CD4-positive, alpha-beta T cell treated with Interleukin-15 for 1 hour (primary cell): ENCODE data around the gene OPN1MW3.
"Not testable (repeated sequence)": the region's sequence is repeated elsewhere in the genome, so short reads cannot be mapped to it uniquely, and the experiment has no call there.

ENCODE experiments used
- DNase-seq: peaks from one replicate; pipeline ENCODE4 v3.0.0-alpha.2; 2020

Gene OPN1MW3

GRCh38 chrX:154298312-154298711 lies 40.9 kb downstream of the OPN1MW3 start:
- DNase-seq, result peak; percentile 41

DNA sequence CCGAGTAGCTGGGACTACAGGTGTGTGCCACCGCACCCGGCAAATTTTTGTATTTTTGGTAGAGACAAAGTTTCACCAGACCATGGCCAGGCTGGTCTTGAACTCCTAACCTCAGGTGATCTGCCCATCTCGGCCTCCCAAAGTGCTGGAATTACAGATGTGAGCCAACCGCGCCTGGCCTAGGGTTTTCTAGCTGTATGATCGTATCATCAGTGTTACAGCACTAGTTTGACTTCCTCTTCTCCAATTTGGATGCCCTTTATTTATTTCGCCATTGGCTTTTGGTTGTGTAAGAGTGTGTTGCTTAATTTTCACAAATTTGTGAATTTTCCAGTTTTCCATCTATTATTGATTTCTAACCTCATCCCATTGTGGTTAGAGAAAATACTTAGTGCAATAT lies 43.4 kb downstream of the OPN1MW3 start:
- DNase-seq, result peak; percentile 43

- not testable (repeated sequence) for DNase-seq
Measured at GRCh38 chrX:154302998-154303397, 45.6 kb downstream of the OPN1MW3 start.

DNA sequence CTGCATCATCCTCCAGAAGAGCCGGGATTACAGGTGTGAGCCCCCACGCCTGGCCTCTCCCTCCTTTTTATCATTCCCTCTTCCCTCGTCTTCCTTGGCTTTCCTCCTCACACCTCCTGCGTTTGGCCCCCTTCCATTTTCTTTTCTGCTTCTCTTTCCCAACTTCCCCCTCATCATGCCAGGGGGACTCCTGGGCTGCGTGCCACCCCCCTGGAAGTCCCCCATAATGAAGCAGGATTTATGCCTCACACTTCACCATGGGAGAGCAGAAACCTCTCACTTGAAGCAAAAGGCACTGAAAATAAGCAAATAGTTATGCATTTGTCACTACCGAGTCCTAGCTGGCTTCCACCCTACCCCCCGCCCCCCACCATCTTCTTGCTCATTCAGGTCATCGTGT lies 46.1 kb downstream of the OPN1MW3 start:
- DNase-seq, result no peak

DNA sequence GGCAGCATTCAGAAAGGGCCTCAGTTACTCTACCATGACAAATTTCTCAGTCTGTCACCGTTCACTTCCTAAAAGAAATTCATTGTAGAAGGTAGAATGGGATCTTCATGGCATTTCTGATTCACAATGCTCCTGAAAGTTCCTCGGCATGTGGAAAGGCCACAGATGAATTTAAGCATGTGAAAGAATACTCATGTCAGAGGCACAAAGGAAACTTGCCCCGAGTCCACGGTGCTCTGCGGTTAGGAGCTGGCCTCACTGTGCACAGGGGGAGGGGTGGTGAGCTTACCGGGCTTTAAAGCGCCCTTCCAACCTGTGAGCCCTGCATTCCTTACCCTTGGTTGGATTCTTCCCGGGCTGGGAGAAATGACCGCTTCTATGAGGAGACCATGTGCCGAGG lies 47.5 kb downstream of the OPN1MW3 start:
- no peak for DNase-seq

DNA sequence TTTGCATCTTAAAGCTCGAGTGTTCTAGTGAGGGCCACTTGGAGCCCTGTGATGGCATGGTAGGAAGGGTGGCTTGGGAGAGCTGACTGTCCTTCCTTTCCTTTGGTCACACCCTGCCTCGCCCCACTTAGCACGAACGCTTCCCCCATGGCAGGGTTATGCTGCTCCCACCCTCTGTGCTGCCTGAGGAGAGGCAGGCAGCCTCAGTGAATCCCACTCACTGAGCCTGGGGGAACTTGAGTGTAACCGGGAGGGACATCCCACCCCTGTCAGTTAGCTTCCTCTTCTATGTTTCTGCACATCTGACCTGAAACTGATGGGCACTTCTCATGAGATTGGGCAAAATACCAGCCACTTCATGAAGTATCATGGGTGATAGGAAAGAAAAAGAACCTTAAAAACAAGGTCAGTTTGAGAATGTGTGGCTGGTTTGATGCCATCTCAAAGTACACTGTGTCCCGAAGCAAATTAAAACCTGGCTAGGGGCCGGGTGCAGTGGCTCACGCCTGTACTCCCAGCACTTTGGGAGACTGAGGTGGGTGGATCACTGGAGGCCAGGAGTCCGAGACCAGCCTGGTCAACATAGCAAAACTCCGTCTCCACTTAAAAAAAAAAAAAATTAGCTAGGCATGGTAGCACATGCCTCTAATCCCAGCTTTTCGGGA lies 48.3 kb downstream of the OPN1MW3 start:
- DNase-seq, result no peak

- DNase-seq, result no peak
Measured at GRCh38 chrX:154307202-154307601, 49.8 kb downstream of the OPN1MW3 start.

- DNase-seq, result peak; percentile 78
Measured at GRCh38 chrX:154308108-154308946, 50.9 kb downstream of the OPN1MW3 start.

DNA sequence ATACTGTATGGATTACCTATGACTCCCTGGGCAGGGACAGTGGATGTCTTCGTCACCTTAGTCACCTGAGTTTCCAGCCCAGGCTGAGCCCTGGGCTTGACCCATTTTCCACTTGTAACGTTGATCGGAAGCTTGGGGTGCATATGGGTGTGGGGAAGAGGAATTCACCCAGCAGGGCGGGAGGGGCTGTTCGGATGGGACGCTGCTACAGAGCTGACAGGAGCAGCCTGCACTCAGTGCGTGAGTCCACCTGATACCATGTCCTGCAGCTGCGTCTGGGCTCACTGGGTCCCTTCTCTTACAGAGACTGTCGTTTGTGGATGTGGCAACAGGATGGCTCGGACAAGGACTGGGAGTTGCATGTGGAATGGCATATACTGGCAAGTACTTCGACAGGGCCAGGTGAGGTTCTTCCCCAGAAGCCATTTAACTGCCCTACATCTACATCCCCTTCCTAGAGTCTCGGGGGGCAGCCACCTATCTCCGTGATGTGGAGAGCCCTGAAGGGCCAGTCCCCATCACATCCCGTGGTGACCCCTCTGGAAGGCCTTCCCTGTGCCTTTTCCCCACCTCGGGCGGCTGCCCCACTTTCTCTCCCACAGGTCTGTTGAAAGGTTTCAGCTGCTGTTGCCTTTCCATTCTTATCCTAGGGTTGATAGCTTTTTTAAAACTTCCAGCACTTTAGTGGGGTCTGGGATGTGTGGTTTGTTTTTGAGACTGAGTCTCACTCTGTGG lies 51.8 kb downstream of the OPN1MW3 start:
- DNase-seq, result no peak

GRCh38 chrX:154310616-154311536 lies 53.5 kb downstream of the OPN1MW3 start:
- DNase-seq, result no peak

DNA sequence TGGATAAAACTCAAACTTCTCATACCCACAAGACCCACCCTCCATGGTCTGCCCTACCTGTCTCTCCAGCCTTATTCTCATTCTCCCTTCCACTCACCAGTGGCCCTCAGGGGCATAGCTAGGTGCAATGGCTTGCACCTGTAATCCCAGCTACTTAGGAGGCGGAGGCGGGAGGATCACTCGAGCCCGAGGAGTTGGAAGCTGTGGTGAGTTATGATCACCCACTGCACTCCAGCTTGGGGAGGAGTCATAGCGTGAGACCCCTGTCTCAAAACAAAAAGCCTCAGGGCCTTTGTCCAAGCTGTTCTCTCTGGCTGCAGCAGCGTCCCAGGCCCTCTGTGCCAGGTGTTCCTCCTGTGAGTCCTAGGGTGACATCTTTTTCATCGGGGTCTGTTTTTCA lies 54.7 kb downstream of the OPN1MW3 start:
- no peak for DNase-seq

GRCh38 chrX:154313147-154313546 lies 55.8 kb downstream of the OPN1MW3 start:
- no peak for DNase-seq

GRCh38 chrX:154315416-154315815 lies 58.0 kb downstream of the OPN1MW3 start:
- DNase-seq, result no peak

DNA sequence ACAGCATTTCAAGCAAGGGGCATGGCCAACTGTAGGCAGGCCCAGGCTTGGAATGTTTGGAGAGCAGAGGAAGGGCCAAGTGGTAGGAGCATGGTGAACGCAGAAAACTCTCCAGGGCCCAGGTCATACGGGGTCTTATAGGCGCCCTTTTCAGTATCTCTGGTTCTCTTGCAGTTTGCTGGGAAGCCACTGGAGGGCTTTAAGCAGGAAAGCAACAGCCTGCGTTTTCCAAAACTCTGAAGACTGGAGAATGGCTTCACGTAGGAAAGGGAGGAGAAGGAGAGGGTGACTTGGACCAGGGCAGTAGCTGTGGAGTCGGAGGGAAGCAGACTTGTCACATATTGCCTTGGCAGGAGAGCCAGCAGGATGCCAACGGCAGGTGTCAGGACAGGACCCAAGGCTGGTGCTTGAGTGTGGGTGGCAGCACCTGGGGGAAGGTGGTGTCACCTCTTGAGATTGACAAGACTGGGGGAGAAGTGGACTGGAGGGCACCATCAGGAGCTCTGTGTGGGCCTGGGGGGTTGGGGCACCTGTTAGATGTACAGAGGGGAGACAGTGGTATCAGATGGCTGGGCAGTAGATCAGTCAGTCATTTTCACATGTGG lies 60.1 kb downstream of the OPN1MW3 start:
- DNase-seq, result no peak

DNA sequence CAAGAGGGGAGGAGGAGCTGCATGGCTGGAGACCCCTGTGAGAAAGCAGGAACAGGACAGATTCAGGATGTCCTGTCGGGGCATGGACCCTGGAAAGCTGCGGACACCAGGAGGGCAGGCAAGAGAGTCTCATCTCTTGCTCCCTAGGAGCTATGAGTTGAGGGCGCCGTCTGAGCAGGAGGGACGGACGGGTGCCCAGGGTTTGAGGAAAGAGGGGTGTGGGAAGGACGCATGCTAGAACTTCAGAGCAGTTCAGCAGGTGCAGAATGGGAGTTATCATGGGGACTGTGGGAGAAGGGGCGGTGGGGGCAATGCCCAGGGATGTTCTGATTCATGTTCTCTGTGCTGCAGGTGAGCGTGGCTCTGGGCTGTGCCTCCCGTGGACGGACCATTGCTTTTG lies 63.0 kb downstream of the OPN1MW3 start:
- no peak for DNase-seq
